Sigmoid colon (tissue), 7 donors: Measurements from ENCODE around the gene MUC5B. TPM values are rescaled to one million over a fixed set of nuclear protein-coding genes. Genes with fewer than 3 reads are reported as not detected.

ENCODE experiments used
- DNase-seq: peaks from one replicate; pipeline ENCODE4 v3.0.0-alpha.2; 2019
- H3K27ac ChIP-seq, 4 donors: fragments of 200-600 bp; sonication (generic); one replicate each; pipeline ENCODE4 v1.5.1; 2016 to 2019; ENCODE audit warnings: mild to moderate bottlenecking in 1 of 4
- H3K27me3 ChIP-seq, 3 donors: fragments of 200-600 bp; sonication (generic); one replicate each; pipeline ENCODE4 v1.5.1; 2019; ENCODE audit warnings: mild to moderate bottlenecking in 1 of 3
- H3K36me3 ChIP-seq, 4 donors: fragments of 200-600 bp; sonication (generic); one replicate each; pipeline ENCODE4 v1.5.1; 2016 to 2019
- H3K4me1 ChIP-seq, 4 donors: fragments of 200-600 bp; sonication (generic); one replicate each; pipeline ENCODE4 v1.5.1; 2017 to 2019
- H3K4me3 ChIP-seq, 4 donors: fragments of 200-600 bp; sonication (generic); one replicate each; pipeline ENCODE4 v1.5.1; 2017 to 2019; ENCODE audit warnings: mild to moderate bottlenecking in 2 of 4, moderate library complexity in 1 of 4
- H3K9me3 ChIP-seq, 4 donors: fragments of 200-600 bp in 3 of 4; sonication (generic) in 3 of 4; one replicate each; pipeline versions ENCODE4 v1.5.1 to v1.6.1; 2013 to 2019
- CTCF ChIP-seq, 4 experiments: fragments of 450-650 bp in 3 of 4; fragments of 200-600 bp in 1 of 4; IDR thresholded peaks; one replicate each; pipeline ENCODE4 v1.5.1; 2016 to 2019; ENCODE audit warnings: antibody characterized with exemption in 4 of 4, mild to moderate bottlenecking in 3 of 4, moderate library complexity in 2 of 4
- EP300 ChIP-seq, 4 donors: sonication (generic); formaldehyde crosslinking; IDR thresholded peaks; one replicate each; pipeline ENCODE4 v1.6.1; 2017; ENCODE audit warnings: antibody characterized with exemption in 4 of 4
- POLR2A ChIP-seq, 2 donors: fragments of 450-650 bp; IDR thresholded peaks; one replicate each; pipeline ENCODE4 v1.6.1; 2016; ENCODE audit warnings: antibody characterized with exemption in 2 of 2, mild to moderate bottlenecking in 2 of 2, moderate library complexity in 2 of 2
- POLR2AphosphoS5 ChIP-seq, 4 donors: sonication (generic); formaldehyde crosslinking; IDR thresholded peaks; one replicate each; pipeline ENCODE4 v1.6.1; 2017; ENCODE audit warnings: antibody characterized with exemption in 4 of 4
- WGBS, 2 donors: extraction: QIAGEN DNeasy Blood & Tissue Kit; methylation state at CpG; one replicate each; pipeline ENCODE4 v1.1.7; 2013; 5-methylcytosine and 5-hydroxymethylcytosine counted together
- intact Hi-C: fragments of 100-400 bp; cut with DNase I; formaldehyde crosslinking; loops from one replicate; pipeline ENCODE4 v1.15.1; 2023
- polyA plus RNA-seq, 3 donors: library from polyadenylated mRNA; stranded (reverse); fragments of 200-250 nt; gene quantifications; one replicate each; pipeline ENCODE4 v1.2.3, GENCODE V29; 2013
- total RNA-seq, 4 donors: library from RNA; depleted of rRNA; stranded (reverse); fragments of >200 nt; gene quantifications; one replicate each; pipeline ENCODE4 v1.1.0, GENCODE V29; 2016
- donor health status: healthy with polysubstance abuse.
- donor health status: Bipolar disorder and iron deficiency.
- donor health status: healthy.

Gene MUC5B
- total and polyA plus RNA-seq, 7 donors, result 0.83 to 131 (median 2.8) TPM; not detected in 3

DNA sequence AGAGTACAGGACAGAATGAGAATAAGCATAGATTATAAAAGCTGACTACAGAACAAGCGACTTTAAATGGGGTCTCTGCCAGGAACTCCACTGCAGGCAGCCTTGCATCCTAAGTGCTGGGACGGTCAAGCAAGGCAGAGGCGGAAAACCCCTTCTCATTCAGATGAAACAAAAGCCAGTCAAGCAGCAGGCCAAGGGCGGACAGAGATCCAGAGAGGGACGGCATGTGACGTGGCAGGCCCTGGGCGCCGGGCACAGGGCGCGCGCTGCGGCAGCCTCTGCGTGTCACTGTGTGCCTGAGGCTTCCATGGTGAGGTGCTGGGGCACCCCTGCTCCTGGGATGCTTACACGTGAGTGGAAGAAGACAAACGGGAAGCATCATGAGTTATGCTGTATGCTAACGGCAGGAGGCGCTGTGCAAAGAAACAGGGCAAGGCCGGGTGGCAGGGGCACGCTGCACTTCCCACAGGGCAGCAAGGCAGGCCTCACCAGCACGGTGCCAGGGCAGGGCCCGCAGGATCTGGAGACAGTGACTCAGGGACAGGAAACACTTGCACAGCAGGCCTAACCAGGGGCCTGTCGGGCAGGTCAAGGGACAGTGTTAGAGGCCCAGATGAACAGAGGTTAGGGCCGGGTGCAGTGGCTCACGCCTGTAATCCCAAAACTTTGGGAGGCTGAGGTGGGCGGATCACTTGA is 80.4 kb downstream of the MUC5B start:
- H3K36me3 ChIP-seq, result peaks cover 0 to 16% (median 2%) of the 10 kb centered on the region in 4 donors
- DNase-seq, result no peak
- no peaks in the 10 kb centered on the region for H3K27me3 ChIP-seq
- TF ChIP-seq POLR2A (IDR thresholded peaks at IDR 0.05) (no peak), POLR2AphosphoS5 (IDR thresholded peaks at IDR 0.05) (no peak), CTCF (IDR thresholded peaks at IDR 0.05) (no peak), EP300 (IDR thresholded peaks at IDR 0.05) (no peak)
- H3K27ac ChIP-seq, result peak overlapping the region; percentile 68 to 76 (median 72)
- peaks cover 0 to 87% (median 75%) of the 10 kb centered on the region in 4 donors for H3K4me1 ChIP-seq
- intact Hi-C loops, result loop anchor here (5.0 to 10.0 kb wide), 3 partner anchors 34 to 202 kb away; no protein-coding TSS in a partner anchor
- no peak overlapping the region for H3K4me3 ChIP-seq
- 73 to 86% methylated on average over 25 of the region's 25 CpGs for WGBS, 2 donors
- no peaks in the 10 kb centered on the region for H3K9me3 ChIP-seq

GRCh38 chr11:1303973-1304372 is 81.1 kb downstream of the MUC5B start:
- intact Hi-C loops, result loop anchor here (5.0 to 10.0 kb wide), 3 partner anchors 33 to 201 kb away; no protein-coding TSS in a partner anchor
- DNase-seq, result peak; percentile 82
- 32 to 66% methylated on average over 10 of the region's 10 CpGs for WGBS, 2 donors
- Histone ChIP-seq H3K4me1 (peaks cover 0 to 87% (median 74%) of the 10 kb centered on the region in 4 donors), H3K4me3 (no peak overlapping the region), H3K27ac (peak overlapping the region; percentile 68 to 76 (median 72)), H3K27me3 (no peaks in the 10 kb centered on the region), H3K9me3 (no peaks in the 10 kb centered on the region), H3K36me3 (peaks cover 0 to 16% (median 2%) of the 10 kb centered on the region in 4 donors)
- TF ChIP-seq CTCF (IDR thresholded peaks at IDR 0.05), result no peak
- TF ChIP-seq POLR2A (IDR thresholded peaks at IDR 0.05), result no peak
- no peak for TF ChIP-seq POLR2AphosphoS5 (IDR thresholded peaks at IDR 0.05)
- no peak for TF ChIP-seq EP300 (IDR thresholded peaks at IDR 0.05)

- TF ChIP-seq CTCF (IDR thresholded peaks at IDR 0.05) (no peak), EP300 (IDR thresholded peaks at IDR 0.05) (no peak), POLR2AphosphoS5 (IDR thresholded peaks at IDR 0.05) (no peak), POLR2A (IDR thresholded peaks at IDR 0.05) (no peak)
- no peaks in the 10 kb centered on the region for H3K27me3 ChIP-seq
- H3K4me3 ChIP-seq, result no peak overlapping the region
- WGBS, 2 donors, result 20 to 64% methylated on average over 14 of the region's 14 CpGs
- H3K27ac ChIP-seq, result peak overlapping the region; percentile 68 to 76 (median 72)
- no peak for DNase-seq
- peaks cover 0 to 16% (median 2%) of the 10 kb centered on the region in 4 donors for H3K36me3 ChIP-seq
- peaks cover 0 to 83% (median 71%) of the 10 kb centered on the region in 4 donors for H3K4me1 ChIP-seq
- no peaks in the 10 kb centered on the region for H3K9me3 ChIP-seq
- intact Hi-C loops, result loop anchor here (5.0 to 10.0 kb wide), 3 partner anchors 33 to 200 kb away; no protein-coding TSS in a partner anchor
Measured at GRCh38 chr11:1304380-1304779, 81.5 kb downstream of the MUC5B start.

DNA sequence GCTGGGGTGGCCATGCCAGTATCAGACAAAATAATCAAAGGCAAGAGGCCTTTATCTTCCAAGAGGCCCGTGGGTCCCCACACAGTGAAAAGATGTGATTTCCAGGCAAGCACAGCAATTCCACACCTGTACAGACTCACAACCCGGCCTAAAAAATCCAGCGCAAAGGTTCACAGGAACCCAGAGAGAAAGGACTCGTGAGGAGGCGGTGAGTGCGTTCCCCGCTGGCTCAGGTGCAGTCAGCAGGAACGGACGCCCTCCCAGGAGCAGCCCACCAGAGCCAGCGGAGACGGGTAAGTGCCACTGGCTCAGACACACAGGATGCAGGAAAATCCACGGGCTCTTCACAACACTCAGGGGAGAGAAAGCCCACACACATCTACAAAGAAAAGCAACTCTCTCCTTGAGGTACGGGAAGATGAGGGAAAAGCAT is 82.2 kb downstream of the MUC5B start:
- peaks cover 0 to 16% (median 2%) of the 10 kb centered on the region in 4 donors for H3K36me3 ChIP-seq
- no peaks in the 10 kb centered on the region for H3K9me3 ChIP-seq
- no peak for DNase-seq
- peaks cover 0 to 77% (median 67%) of the 10 kb centered on the region in 4 donors for H3K4me1 ChIP-seq
- no peak for TF ChIP-seq POLR2A (IDR thresholded peaks at IDR 0.05)
- TF ChIP-seq POLR2AphosphoS5 (IDR thresholded peaks at IDR 0.05), result no peak
- no peak for TF ChIP-seq EP300 (IDR thresholded peaks at IDR 0.05)
- no peak for TF ChIP-seq CTCF (IDR thresholded peaks at IDR 0.05)
- 75 to 85% methylated on average over 13 of the region's 13 CpGs for WGBS, 2 donors
- no peaks in the 10 kb centered on the region for H3K27me3 ChIP-seq
- intact Hi-C loops, result loop anchor here (5.0 to 10.0 kb wide), 2 partner anchors 77 to 200 kb away; no protein-coding TSS in a partner anchor
- H3K4me3 ChIP-seq, result no peak overlapping the region
- H3K27ac ChIP-seq, result peak overlapping the region in 3 of 4 donors; percentile 5 to 76 (median 18)
